ENCODE results near the gene IGFBP1. TPM values are rescaled to one million over a fixed set of nuclear protein-coding genes. Genes with fewer than 3 reads are reported as not detected.

The IGFBP1 gene
- total and polyA plus RNA-seq, 2 of the 13 experiments (the other 11 are each of a cell fraction or from before 2014, with no cell fraction given) = 5.4 to 885 TPM

DNA sequence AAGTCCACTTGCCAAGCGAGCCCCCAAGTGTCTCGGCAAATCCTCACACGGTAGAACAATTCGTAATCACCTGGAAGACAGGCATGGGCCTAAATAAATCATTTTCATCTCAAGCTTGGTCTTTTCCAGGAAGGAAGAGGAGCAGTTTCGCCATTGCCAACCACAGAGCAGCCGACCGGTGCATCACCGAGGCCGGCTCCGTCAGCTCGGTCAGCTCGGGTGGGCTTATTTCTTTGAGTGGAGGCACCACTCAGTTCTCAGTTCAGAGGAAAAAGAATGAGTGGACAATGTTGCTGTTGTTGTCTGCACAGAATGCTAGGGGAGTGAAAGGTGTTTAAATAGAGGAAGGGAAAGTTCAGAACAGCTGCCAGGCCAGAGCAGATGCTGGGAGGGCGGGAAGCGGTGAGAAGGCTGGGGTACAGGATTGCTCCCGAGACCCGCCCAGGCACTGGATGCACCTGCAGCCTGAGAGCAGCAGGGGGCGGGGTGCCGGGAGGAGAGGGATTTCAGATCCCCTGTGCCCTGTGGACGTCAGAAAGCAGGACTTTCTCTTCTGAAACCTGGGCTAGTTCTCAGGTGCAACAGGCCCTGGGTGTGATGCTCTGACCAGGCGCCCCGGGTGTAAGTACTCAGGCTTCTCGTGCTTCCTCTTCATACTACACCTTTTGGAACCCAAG, 50.5 kb downstream of the IGFBP1 start (continued):
- TF ChIP-seq MXI1 (IDR thresholded peaks at IDR 0.05; ENCODE audit: borderline replicate concordance, low read depth, low read length) (no peak), ZNF296 (CRISPR knock-in tag; conservative IDR thresholded peaks at IDR 0.05) (no peak), SPEN (CRISPR knock-in tag; IDR thresholded peaks at IDR 0.05; ENCODE audit: low read depth) (0 out of 2 replicates have a peak, but pooled peaks have one; percentile 25), CBX5 (CRISPR knock-in tag; IDR thresholded peaks at IDR 0.05; ENCODE audit: borderline replicate concordance) (no peak), ZMAT3 (CRISPR knock-in tag; conservative IDR thresholded peaks at IDR 0.05) (no peak), NAIF1 (CRISPR knock-in tag; IDR thresholded peaks at IDR 0.05; ENCODE audit: borderline replicate concordance) (no peak), HES4 (CRISPR knock-in tag; IDR thresholded peaks at IDR 0.05; ENCODE audit: borderline replicate concordance) (no peak), PHF8 (CRISPR knock-in tag; IDR thresholded peaks at IDR 0.05) (no peak), EED (CRISPR knock-in tag; IDR thresholded peaks at IDR 0.05) (no peak), RAD21 (CRISPR knock-in tag; IDR thresholded peaks at IDR 0.05) (peak; percentile 78), STAG1 (CRISPR knock-in tag; IDR thresholded peaks at IDR 0.05) (peak; percentile 72), CAMTA2 (CRISPR knock-in tag; IDR thresholded peaks at IDR 0.05; ENCODE audit: borderline replicate concordance) (no peak), SNAI1 (CRISPR knock-in tag; IDR thresholded peaks at IDR 0.05; ENCODE audit: borderline replicate concordance) (no peak), ZNF251 (CRISPR knock-in tag; IDR thresholded peaks at IDR 0.05) (no peak)
- TF ChIP-seq, protein P1, sequence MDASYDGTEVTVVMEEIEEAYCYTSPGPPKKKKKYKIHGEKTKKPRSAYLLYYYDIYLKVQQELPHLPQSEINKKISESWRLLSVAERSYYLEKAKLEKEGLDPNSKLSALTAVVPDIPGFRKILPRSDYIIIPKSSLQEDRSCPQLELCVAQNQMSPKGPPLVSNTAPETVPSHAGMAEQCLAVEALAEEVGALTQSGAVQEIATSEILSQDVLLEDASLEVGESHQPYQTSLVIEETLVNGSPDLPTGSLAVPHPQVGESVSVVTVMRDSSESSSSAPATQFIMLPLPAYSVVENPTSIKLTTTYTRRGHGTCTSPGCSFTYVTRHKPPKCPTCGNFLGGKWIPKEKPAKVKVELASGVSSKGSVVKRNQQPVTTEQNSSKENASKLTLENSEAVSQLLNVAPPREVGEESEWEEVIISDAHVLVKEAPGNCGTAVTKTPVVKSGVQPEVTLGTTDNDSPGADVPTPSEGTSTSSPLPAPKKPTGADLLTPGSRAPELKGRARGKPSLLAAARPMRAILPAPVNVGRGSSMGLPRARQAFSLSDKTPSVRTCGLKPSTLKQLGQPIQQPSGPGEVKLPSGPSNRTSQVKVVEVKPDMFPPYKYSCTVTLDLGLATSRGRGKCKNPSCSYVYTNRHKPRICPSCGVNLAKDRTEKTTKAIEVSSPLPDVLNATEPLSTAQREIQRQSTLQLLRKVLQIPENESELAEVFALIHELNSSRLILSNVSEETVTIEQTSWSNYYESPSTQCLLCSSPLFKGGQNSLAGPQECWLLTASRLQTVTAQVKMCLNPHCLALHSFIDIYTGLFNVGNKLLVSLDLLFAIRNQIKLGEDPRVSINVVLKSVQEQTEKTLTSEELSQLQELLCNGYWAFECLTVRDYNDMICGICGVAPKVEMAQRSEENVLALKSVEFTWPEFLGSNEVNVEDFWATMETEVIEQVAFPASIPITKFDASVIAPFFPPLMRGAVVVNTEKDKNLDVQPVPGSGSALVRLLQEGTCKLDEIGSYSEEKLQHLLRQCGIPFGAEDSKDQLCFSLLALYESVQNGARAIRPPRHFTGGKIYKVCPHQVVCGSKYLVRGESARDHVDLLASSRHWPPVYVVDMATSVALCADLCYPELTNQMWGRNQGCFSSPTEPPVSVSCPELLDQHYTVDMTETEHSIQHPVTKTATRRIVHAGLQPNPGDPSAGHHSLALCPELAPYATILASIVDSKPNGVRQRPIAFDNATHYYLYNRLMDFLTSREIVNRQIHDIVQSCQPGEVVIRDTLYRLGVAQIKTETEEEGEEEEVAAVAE (CRISPR knock-in tag; IDR thresholded peaks at IDR 0.05; ENCODE audit: borderline replicate concordance) = no peak
- TF ChIP-seq, protein P2, sequence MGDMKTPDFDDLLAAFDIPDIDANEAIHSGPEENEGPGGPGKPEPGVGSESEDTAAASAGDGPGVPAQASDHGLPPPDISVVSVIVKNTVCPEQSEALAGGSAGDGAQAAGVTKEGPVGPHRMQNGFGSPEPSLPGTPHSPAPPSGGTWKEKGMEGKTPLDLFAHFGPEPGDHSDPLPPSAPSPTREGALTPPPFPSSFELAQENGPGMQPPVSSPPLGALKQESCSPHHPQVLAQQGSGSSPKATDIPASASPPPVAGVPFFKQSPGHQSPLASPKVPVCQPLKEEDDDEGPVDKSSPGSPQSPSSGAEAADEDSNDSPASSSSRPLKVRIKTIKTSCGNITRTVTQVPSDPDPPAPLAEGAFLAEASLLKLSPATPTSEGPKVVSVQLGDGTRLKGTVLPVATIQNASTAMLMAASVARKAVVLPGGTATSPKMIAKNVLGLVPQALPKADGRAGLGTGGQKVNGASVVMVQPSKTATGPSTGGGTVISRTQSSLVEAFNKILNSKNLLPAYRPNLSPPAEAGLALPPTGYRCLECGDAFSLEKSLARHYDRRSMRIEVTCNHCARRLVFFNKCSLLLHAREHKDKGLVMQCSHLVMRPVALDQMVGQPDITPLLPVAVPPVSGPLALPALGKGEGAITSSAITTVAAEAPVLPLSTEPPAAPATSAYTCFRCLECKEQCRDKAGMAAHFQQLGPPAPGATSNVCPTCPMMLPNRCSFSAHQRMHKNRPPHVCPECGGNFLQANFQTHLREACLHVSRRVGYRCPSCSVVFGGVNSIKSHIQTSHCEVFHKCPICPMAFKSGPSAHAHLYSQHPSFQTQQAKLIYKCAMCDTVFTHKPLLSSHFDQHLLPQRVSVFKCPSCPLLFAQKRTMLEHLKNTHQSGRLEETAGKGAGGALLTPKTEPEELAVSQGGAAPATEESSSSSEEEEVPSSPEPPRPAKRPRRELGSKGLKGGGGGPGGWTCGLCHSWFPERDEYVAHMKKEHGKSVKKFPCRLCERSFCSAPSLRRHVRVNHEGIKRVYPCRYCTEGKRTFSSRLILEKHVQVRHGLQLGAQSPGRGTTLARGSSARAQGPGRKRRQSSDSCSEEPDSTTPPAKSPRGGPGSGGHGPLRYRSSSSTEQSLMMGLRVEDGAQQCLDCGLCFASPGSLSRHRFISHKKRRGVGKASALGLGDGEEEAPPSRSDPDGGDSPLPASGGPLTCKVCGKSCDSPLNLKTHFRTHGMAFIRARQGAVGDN (CRISPR knock-in tag; IDR thresholded peaks at IDR 0.05) = peak; percentile 34; the same call in 1 of the 2 replicates
- TF ChIP-seq, protein P3, sequence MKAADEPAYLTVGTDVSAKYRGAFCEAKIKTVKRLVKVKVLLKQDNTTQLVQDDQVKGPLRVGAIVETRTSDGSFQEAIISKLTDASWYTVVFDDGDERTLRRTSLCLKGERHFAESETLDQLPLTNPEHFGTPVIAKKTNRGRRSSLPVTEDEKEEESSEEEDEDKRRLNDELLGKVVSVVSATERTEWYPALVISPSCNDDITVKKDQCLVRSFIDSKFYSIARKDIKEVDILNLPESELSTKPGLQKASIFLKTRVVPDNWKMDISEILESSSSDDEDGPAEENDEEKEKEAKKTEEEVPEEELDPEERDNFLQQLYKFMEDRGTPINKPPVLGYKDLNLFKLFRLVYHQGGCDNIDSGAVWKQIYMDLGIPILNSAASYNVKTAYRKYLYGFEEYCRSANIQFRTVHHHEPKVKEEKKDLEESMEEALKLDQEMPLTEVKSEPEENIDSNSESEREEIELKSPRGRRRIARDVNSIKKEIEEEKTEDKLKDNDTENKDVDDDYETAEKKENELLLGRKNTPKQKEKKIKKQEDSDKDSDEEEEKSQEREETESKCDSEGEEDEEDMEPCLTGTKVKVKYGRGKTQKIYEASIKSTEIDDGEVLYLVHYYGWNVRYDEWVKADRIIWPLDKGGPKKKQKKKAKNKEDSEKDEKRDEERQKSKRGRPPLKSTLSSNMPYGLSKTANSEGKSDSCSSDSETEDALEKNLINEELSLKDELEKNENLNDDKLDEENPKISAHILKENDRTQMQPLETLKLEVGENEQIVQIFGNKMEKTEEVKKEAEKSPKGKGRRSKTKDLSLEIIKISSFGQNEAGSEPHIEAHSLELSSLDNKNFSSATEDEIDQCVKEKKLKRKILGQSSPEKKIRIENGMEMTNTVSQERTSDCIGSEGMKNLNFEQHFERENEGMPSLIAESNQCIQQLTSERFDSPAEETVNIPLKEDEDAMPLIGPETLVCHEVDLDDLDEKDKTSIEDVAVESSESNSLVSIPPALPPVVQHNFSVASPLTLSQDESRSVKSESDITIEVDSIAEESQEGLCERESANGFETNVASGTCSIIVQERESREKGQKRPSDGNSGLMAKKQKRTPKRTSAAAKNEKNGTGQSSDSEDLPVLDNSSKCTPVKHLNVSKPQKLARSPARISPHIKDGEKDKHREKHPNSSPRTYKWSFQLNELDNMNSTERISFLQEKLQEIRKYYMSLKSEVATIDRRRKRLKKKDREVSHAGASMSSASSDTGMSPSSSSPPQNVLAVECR (CRISPR knock-in tag; IDR thresholded peaks at IDR 0.05; ENCODE audit: borderline replicate concordance) = no peak

Measured in HepG2 (cell line).